ENCODE measurements around the gene QPCTL.
"Not testable (repeated sequence)": the region's sequence is repeated elsewhere in the genome, so short reads cannot be mapped to it uniquely, and the experiment has no call there.

Gene QPCTL

GRCh38 chr19:45720065-45720464 is 27.6 kb downstream of the QPCTL start:
- peaks cover 52% of the 10 kb centered on the region for H3K4me1 ChIP-seq (ENCODE audit: control insufficient read depth, insufficient read depth, low read length)
- H3K9me3 ChIP-seq (ENCODE audit: control insufficient read depth, low read length); H3K9ac ChIP-seq (ENCODE audit: low read length); H3K36me3 ChIP-seq (ENCODE audit: control insufficient read depth, insufficient read depth, low read length, severe bottlenecking); DNase-seq (ENCODE audit: low read depth); H3K27me3 ChIP-seq (replicated peaks; ENCODE audit: control insufficient read depth, insufficient read depth, low read length); H3K4me3 ChIP-seq (ENCODE audit: low read length): not testable (repeated sequence)

DNA sequence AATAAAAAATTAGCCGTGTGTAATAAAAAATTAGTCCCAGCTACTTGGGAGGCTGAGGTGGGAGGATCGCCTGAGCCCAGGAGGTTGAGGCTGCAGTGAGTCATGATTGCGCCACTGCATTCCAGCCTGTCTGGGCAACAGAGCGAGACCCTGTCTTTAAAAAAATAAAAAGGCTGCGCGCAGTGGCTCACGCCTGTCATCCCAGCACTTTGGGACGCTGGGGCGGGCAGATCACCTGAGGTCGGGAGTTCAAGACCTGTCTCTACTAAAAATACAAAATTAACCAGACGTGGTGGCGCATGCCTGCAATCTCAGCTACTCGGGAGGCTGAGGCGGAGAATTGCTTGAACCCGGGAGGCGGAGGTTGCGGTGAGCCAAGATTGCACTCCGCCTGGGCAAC is 36.2 kb downstream of the QPCTL start:
- H3K9me3 ChIP-seq (ENCODE audit: control insufficient read depth, low read length); H3K27me3 ChIP-seq (replicated peaks; ENCODE audit: control insufficient read depth, insufficient read depth, low read length); H3K4me3 ChIP-seq (ENCODE audit: low read length); H3K9ac ChIP-seq (ENCODE audit: low read length); DNase-seq (ENCODE audit: low read depth); H3K36me3 ChIP-seq (ENCODE audit: control insufficient read depth, insufficient read depth, low read length, severe bottlenecking): not testable (repeated sequence)
- H3K4me1 ChIP-seq (ENCODE audit: control insufficient read depth, insufficient read depth, low read length), result peaks cover 18% of the 10 kb centered on the region

DNA sequence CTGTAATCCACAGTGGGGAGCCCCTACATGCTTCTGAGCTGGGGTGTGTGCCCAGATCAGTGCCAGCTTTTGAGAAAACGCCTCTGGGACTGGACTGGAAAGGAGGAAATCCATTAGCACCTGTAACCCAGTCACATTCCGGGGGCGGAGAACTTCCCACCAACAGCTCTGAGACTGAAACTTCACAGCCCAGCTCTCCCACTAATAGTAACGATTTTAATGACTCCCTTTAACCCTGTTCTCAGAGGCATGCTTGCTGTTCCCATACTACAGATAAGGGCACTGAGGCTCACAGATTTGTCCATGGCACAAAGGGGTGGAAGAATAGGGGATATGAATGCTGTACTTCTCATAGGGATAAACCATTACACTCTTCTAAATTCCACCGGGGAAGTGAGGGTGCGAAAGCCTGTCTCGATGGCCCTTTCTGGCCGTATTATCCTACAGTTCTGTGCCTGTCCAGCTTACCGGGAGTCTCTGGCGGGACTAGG is 37.4 kb downstream of the QPCTL start:
- peaks cover 13% of the 10 kb centered on the region for H3K4me1 ChIP-seq (ENCODE audit: control insufficient read depth, insufficient read depth, low read length)
- H3K4me3 ChIP-seq (ENCODE audit: low read length), result peak overlapping the region; percentile 99
- no peaks in the 10 kb centered on the region for H3K27me3 ChIP-seq (replicated peaks; ENCODE audit: control insufficient read depth, insufficient read depth, low read length)
- H3K9me3 ChIP-seq (ENCODE audit: control insufficient read depth, low read length), result no peaks in the 10 kb centered on the region
- peak overlapping the region; percentile 96 for H3K9ac ChIP-seq (ENCODE audit: low read length)
- DNase-seq (ENCODE audit: low read depth), result peak; percentile 43
- no peaks in the 10 kb centered on the region for H3K36me3 ChIP-seq (ENCODE audit: control insufficient read depth, insufficient read depth, low read length, severe bottlenecking)

GRCh38 chr19:45730368-45731288 is 38.2 kb downstream of the QPCTL start, which contains the start of gene FBXO46:
TSS of gene FBXO46 (minus strand) at chr19:45730896. CDS start at chr19:45713495, 17,401 bp downstream.
- no peaks in the 10 kb centered on the region for H3K9me3 ChIP-seq (ENCODE audit: control insufficient read depth, low read length)
- DNase-seq (ENCODE audit: low read depth), result peak; percentile 99
- H3K36me3 ChIP-seq (ENCODE audit: control insufficient read depth, insufficient read depth, low read length, severe bottlenecking), result no peaks in the 10 kb centered on the region
- H3K4me1 ChIP-seq (ENCODE audit: control insufficient read depth, insufficient read depth, low read length), result peaks cover 13% of the 10 kb centered on the region
- H3K9ac ChIP-seq (ENCODE audit: low read length), result peak within 1 kb of the TSS; percentile 96
- H3K4me3 ChIP-seq (ENCODE audit: low read length), result peak within 1 kb of the TSS; percentile 99
- H3K27me3 ChIP-seq (replicated peaks; ENCODE audit: control insufficient read depth, insufficient read depth, low read length), result no peaks in the 10 kb centered on the region

DNA sequence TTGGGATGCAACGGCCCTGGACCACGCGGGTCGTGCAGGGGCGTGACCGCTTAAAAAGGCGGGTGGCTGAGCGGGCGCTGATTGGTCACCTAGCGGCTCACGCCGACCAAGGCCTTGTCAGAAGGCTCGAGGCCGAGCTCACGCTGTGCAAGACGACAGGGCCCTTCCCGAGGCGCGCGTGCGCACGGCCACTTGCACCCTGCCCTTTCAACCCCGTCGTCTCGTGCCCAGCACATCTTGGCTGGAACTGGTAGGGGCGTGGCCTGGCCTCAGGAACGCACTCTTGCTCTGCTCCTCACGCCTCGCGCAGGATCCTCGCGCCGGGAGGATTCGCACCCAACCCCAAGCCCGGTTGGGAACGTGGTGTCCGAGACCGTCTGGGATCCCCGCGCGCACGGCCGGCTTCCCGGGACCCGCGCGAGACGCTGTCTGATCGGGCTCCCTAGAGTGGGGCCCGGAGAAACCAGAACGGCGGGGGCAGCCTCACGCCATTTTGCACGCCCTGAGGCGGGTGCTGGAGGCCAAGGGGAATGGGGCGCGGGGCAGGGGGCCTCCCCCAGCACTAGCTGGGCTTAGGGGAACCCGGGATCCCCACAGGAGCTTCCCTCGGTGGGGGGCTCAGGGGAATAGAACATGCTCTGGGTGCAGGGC is 40.8 kb downstream of the QPCTL start, which contains the start of gene MEIOSIN:
Gene MEIOSIN (plus strand): TSS at position 280 of the 651 bp plus-strand sequence. CDS start 1,938 bp downstream, outside the sequence.
- no peaks in the 10 kb centered on the region for H3K9me3 ChIP-seq (ENCODE audit: control insufficient read depth, low read length)

DNA sequence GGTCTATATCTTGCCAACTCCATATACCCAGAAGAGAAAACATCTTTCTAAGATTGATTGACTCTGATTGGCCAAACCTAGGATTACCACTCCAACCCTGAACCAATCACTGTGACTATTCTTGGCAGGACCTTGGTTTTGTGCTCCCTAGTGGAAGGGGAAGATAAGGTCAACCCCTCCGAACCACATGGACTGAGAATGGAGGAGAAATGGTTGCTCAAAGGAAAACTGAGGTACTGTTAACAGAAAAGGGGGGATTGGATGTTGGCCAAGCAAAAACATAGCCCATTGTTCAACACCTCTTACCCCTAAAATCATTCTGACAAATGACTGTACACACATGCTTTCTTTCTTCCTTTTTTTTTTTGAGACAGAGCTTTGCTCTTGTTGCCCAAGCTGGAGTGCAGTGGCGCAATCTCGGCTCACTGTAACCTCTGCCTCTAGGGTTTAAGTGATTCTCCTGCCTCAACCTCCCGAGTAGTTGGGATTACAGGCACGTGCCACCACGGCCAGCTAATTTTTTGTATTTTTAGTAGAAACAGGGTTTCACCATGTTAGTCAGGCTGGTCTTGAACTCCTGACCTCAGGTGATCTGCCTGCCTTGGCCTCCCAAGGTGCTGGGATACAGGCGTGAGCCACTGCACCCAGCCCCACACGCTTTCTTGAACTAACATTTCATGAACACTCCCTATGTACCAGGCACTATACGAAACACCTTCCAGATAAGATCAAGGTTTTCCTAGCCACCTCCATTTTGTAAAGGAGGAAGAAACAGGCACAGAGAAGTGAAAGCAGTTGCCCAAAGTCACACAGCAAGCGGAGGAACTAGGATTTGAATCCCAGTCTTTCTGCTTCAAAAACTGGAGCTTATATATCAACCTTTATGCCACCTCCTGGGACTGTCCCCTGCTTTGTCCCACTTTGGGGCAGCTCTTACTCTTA is 47.3 kb downstream of the QPCTL start:
- Histone ChIP-seq H3K4me3 (ENCODE audit: low read length) (no peak overlapping the region), H3K36me3 (ENCODE audit: control insufficient read depth, insufficient read depth, low read length, severe bottlenecking) (no peaks in the 10 kb centered on the region), H3K9me3 (ENCODE audit: control insufficient read depth, low read length) (no peaks in the 10 kb centered on the region), H3K27me3 (replicated peaks; ENCODE audit: control insufficient read depth, insufficient read depth, low read length) (no peaks in the 10 kb centered on the region), H3K9ac (ENCODE audit: low read length) (no peak overlapping the region), H3K4me1 (ENCODE audit: control insufficient read depth, insufficient read depth, low read length) (peaks cover 4% of the 10 kb centered on the region)
- no peak for DNase-seq (ENCODE audit: low read depth)

More for the DNA sequence above, 40.8 kb downstream of the QPCTL start, which contains the start of gene MEIOSIN:
- H3K36me3 ChIP-seq (ENCODE audit: control insufficient read depth, insufficient read depth, low read length, severe bottlenecking), result no peaks in the 10 kb centered on the region
- H3K4me1 ChIP-seq (ENCODE audit: control insufficient read depth, insufficient read depth, low read length), result peaks cover 13% of the 10 kb centered on the region
- no peak within 1 kb of the TSS for H3K4me3 ChIP-seq (ENCODE audit: low read length)
- no peak for DNase-seq (ENCODE audit: low read depth)
- H3K9ac ChIP-seq (ENCODE audit: low read length), result no peak within 1 kb of the TSS
- H3K27me3 ChIP-seq (replicated peaks; ENCODE audit: control insufficient read depth, insufficient read depth, low read length), result no peaks in the 10 kb centered on the region

DNA sequence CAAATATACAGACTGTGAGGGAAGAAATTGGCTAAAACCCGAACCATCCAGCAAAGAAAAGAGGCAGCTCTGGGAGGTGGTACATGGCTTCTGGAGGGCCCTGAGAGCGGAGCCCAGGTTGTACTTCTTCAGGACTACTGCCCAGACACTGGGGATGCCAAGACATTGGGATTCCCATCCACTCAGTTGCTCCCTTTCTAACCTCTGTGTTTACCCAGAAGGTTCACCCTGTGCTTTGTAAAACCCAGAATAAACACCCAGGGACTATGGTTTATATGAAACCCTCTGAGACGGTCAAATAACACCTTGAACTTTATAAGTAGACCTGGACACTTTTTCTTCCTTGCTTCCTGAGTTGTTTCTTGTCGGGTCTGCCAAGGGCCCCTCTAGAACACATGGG is 50.5 kb downstream of the QPCTL start:
- H3K9me3 ChIP-seq (ENCODE audit: control insufficient read depth, low read length), result no peaks in the 10 kb centered on the region
- DNase-seq (ENCODE audit: low read depth), result no peak
- H3K27me3 ChIP-seq (replicated peaks; ENCODE audit: control insufficient read depth, insufficient read depth, low read length), result no peaks in the 10 kb centered on the region
- H3K36me3 ChIP-seq (ENCODE audit: control insufficient read depth, insufficient read depth, low read length, severe bottlenecking), result no peaks in the 10 kb centered on the region
- no peak overlapping the region for H3K4me3 ChIP-seq (ENCODE audit: low read length)
- no peak overlapping the region for H3K9ac ChIP-seq (ENCODE audit: low read length)
- peaks cover 8% of the 10 kb centered on the region for H3K4me1 ChIP-seq (ENCODE audit: control insufficient read depth, insufficient read depth, low read length)

DNA sequence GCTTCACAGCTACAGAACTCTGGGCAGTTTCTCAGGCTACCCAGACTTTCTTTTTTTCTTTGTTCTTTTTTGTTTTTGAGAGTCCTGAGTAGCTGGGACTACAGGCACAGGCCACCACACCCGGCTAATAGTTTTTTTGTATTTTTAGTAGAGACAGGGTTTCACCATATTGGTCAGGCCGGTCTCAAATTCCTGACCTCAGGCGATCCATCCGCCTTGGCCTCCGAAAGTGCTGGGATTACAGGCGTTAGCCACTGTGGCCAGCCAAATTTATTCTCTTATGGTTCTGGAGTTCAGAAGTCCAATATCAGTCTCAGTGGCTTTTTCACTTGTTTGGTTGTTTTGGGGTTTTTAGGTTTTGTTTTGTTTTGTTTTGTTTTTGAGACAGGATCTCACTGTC is 53.1 kb downstream of the QPCTL start:
- no peaks in the 10 kb centered on the region for H3K36me3 ChIP-seq (ENCODE audit: control insufficient read depth, insufficient read depth, low read length, severe bottlenecking)

GRCh38 chr19:45746866-45747265 is 54.4 kb downstream of the QPCTL start:
- H3K36me3 ChIP-seq (ENCODE audit: control insufficient read depth, insufficient read depth, low read length, severe bottlenecking), result no peaks in the 10 kb centered on the region
- H3K4me1 ChIP-seq (ENCODE audit: control insufficient read depth, insufficient read depth, low read length), result peaks cover 4% of the 10 kb centered on the region
- no peaks in the 10 kb centered on the region for H3K9me3 ChIP-seq (ENCODE audit: control insufficient read depth, low read length)
- no peak overlapping the region for H3K9ac ChIP-seq (ENCODE audit: low read length)
- no peaks in the 10 kb centered on the region for H3K27me3 ChIP-seq (replicated peaks; ENCODE audit: control insufficient read depth, insufficient read depth, low read length)
- DNase-seq (ENCODE audit: low read depth), result no peak
- H3K4me3 ChIP-seq (ENCODE audit: low read length), result no peak overlapping the region

More for the DNA sequence above, 53.1 kb downstream of the QPCTL start:
- DNase-seq (ENCODE audit: low read depth), result no peak
- H3K4me1 ChIP-seq (ENCODE audit: control insufficient read depth, insufficient read depth, low read length), result peaks cover 4% of the 10 kb centered on the region
- no peaks in the 10 kb centered on the region for H3K27me3 ChIP-seq (replicated peaks; ENCODE audit: control insufficient read depth, insufficient read depth, low read length)
- H3K9me3 ChIP-seq (ENCODE audit: control insufficient read depth, low read length), result no peaks in the 10 kb centered on the region
- H3K4me3 ChIP-seq (ENCODE audit: low read length), result no peak overlapping the region
- no peak overlapping the region for H3K9ac ChIP-seq (ENCODE audit: low read length)

- H3K9me3 ChIP-seq (ENCODE audit: control insufficient read depth, low read length), result no peaks in the 10 kb centered on the region
- H3K4me3 ChIP-seq (ENCODE audit: low read length), result no peak overlapping the region
- no peak for DNase-seq (ENCODE audit: low read depth)
- no peaks in the 10 kb centered on the region for H3K36me3 ChIP-seq (ENCODE audit: control insufficient read depth, insufficient read depth, low read length, severe bottlenecking)
- no peak overlapping the region for H3K9ac ChIP-seq (ENCODE audit: low read length)
- no peaks in the 10 kb centered on the region for H3K27me3 ChIP-seq (replicated peaks; ENCODE audit: control insufficient read depth, insufficient read depth, low read length)
- peaks cover 4% of the 10 kb centered on the region for H3K4me1 ChIP-seq (ENCODE audit: control insufficient read depth, insufficient read depth, low read length)
These were observed 55.0 kb downstream of the QPCTL start for GRCh38 chr19:45747513-45747912.
